Measurements from ENCODE around the gene FHOD3. TPM values are rescaled to one million over a fixed set of nuclear protein-coding genes. Genes with fewer than 3 reads are reported as not detected.

FHOD3 gene
- total and polyA plus RNA-seq, 2 of the 4 experiments (the other 2 are of a cell fraction): 14.6 to 16.0 TPM

GRCh38 chr18:36358141-36358540 lies 60.6 kb downstream of the FHOD3 start:
- Histone ChIP-seq H2BK20ac (ENCODE audit: low read depth, low read length) (no peak overlapping the region), H3K27me3 (ENCODE audit: control insufficient read depth, insufficient read depth, low read length) (no peaks in the 10 kb centered on the region), H3K56ac (ENCODE audit: extremely low read depth, insufficient read depth, low read length) (no peak overlapping the region), H4K20me1 (ENCODE audit: insufficient read depth, low read length) (peaks cover 4% of the 10 kb centered on the region; the same call in 1 of the 2 replicates), H2BK5ac (ENCODE audit: low read depth, low read length, poor library complexity, severe bottlenecking) (no peak overlapping the region), H3K9ac (ENCODE audit: low read depth, low read length) (no peak overlapping the region), H3K4ac (ENCODE audit: low read depth, low read length) (no peak overlapping the region), H2AK5ac (ENCODE audit: low read depth, low read length) (no peak overlapping the region), H3K18ac (ENCODE audit: low read depth, low read length) (no peak overlapping the region), H3K4me3 (ENCODE audit: insufficient read depth, low read depth, low read length) (no peak overlapping the region), H2AFZ (replicated peaks; ENCODE audit: low read length, poor library complexity) (no peak overlapping the region), H4K8ac (ENCODE audit: low read depth in 2 of 2, low read length in 2 of 2) (no peak overlapping the region), H4K5ac (ENCODE audit: low read depth, low read length) (no peak overlapping the region), H2BK120ac (ENCODE audit: low read depth, low read length) (no peak overlapping the region), H4K91ac (ENCODE audit: insufficient read depth, low read depth, low read length) (no peak overlapping the region), H3K9me3 (ENCODE audit: control insufficient read depth, insufficient read depth, low read length) (no peaks in the 10 kb centered on the region), H3K9me1 (ENCODE audit: insufficient read depth, low read length) (peaks cover 3% of the 10 kb centered on the region; the same call in 1 of the 2 replicates), H3K36me3 (ENCODE audit: control insufficient read depth, insufficient read depth, low read length) (peaks cover 1% of the 10 kb centered on the region), H2BK15ac (ENCODE audit: low read depth, low read length) (no peak overlapping the region), H3K27ac (ENCODE audit: insufficient read depth, low read length) (no peak overlapping the region), H3K14ac (replicated peaks; ENCODE audit: low read depth, low read length) (no peak overlapping the region), H3K4me1 (ENCODE audit: control insufficient read depth, insufficient read depth, low read length) (peaks cover 6% of the 10 kb centered on the region), H3K4me2 (ENCODE audit: low read depth, low read length) (no peak overlapping the region), H2AK9ac (replicated peaks; ENCODE audit: low read depth, low read length, poor library complexity) (no peak overlapping the region), H3K23ac (ENCODE audit: low read depth, low read length) (no peak overlapping the region), H3K79me1 (ENCODE audit: low read depth in 1 of 2, low read length in 2 of 2) (peaks cover 6 to 13% of the 10 kb centered on the region in 2 experiments)
- in situ Hi-C loops (cut with MboI; ENCODE audit: low sequenced_read_pairs) (no loop called here), dilution Hi-C loops (cut with HindIII; ENCODE audit: low sequenced_read_pairs, unreplicated experiment) (no loop called here), intact Hi-C loops (cut with micrococcal nuclease) (no loop called here)
- DNase-seq (no peak), ATAC-seq (ENCODE audit: low read depth) (no peak)
- CTCF ChIA-PET: no interaction called here
- BruUV-seq (replicated peaks): no TSS peak
- no CpG with 5 or more reads among the region's 1 CpG for WGBS, 2 experiments (ENCODE audit: extremely low coverage in 2 of 2, insufficient read length in 1 of 2)
- POLR2A ChIA-PET (ENCODE audit: unreplicated experiment): no interaction called here
- TF ChIP-seq ELK1 (IDR thresholded peaks at IDR 0.05; ENCODE audit: borderline replicate concordance, low read depth, low read length): no peak
- no peak for TF ChIP-seq MAZ (IDR thresholded peaks at IDR 0.05; ENCODE audit: borderline replicate concordance, low read depth, low read length)
- no peak for TF ChIP-seq RCOR1 (IDR thresholded peaks at IDR 0.05; ENCODE audit: insufficient replicate concordance, low read length)
- no peak for TF ChIP-seq FOS (IDR thresholded peaks at IDR 0.05; ENCODE audit: low read depth, low read length)
- no peak for TF ChIP-seq MXI1 (IDR thresholded peaks at IDR 0.05; ENCODE audit: borderline replicate concordance, low read depth, low read length)
- no peak for TF ChIP-seq CEBPB (IDR thresholded peaks at IDR 0.05; ENCODE audit: low read depth, low read length)
- TF ChIP-seq SMC3 (IDR thresholded peaks at IDR 0.05; ENCODE audit: low read depth, low read length): no peak
- no peak for TF ChIP-seq NFE2L2 (IDR thresholded peaks at IDR 0.05; ENCODE audit: low read depth, low read length)
- TF ChIP-seq POLR2A (IDR thresholded peaks at IDR 0.05; ENCODE audit: low read depth, low read length): no peak
- no peak for TF ChIP-seq CTCF (conservative IDR thresholded peaks at IDR 0.05; ENCODE audit: low read depth, low read length)
- TF ChIP-seq CHD1 (IDR thresholded peaks at IDR 0.05; ENCODE audit: low read depth, low read length): no peak
- TF ChIP-seq RAD21 (IDR thresholded peaks at IDR 0.05; ENCODE audit: low read length): no peak
- TF ChIP-seq RFX5 (IDR thresholded peaks at IDR 0.05; ENCODE audit: low read depth, low read length): no peak
- TF ChIP-seq BHLHE40 (IDR thresholded peaks at IDR 0.05; ENCODE audit: low read depth, low read length): no peak
- TF ChIP-seq, protein P1, sequence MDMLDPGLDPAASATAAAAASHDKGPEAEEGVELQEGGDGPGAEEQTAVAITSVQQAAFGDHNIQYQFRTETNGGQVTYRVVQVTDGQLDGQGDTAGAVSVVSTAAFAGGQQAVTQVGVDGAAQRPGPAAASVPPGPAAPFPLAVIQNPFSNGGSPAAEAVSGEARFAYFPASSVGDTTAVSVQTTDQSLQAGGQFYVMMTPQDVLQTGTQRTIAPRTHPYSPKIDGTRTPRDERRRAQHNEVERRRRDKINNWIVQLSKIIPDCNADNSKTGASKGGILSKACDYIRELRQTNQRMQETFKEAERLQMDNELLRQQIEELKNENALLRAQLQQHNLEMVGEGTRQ (IDR thresholded peaks at IDR 0.05; ENCODE audit: low read depth, low read length): no peak
- TF ChIP-seq MAFK (IDR thresholded peaks at IDR 0.05; ENCODE audit: low read depth, low read length): no peak

All from IMR-90 (cell line).